Fibroblast of mammary gland (primary cell): Measurements from ENCODE around the gene KCTD16.

Experiments used
- DNase-seq: peaks from one replicate; pipeline ENCODE4 v3.0.0-alpha.2; 2010; ENCODE audit warnings: low read depth
- H3K4me3 ChIP-seq: 2 replicates; pipeline ENCODE4 v1.5.1; 2011; ENCODE audit warnings: low read depth, mild to moderate bottlenecking, low read length, moderate library complexity; ENCODE audit not compliant: control insufficient read depth
- CTCF ChIP-seq: conservative IDR thresholded peaks from 2 replicates; pipeline ENCODE4 v1.5.1; 2011; ENCODE audit warnings: low read depth, low read length, inconsistent platforms; ENCODE audit not compliant: control insufficient read depth, insufficient read depth

Gene KCTD16

GRCh38 chr5:144210655-144211054, 40.0 kb downstream of the KCTD16 start:
- H3K4me3 ChIP-seq = no peak overlapping the region
- no peak for DNase-seq
- no peak for TF ChIP-seq CTCF

- no peak for TF ChIP-seq CTCF
- no peak overlapping the region for H3K4me3 ChIP-seq
- no peak for DNase-seq
These were observed 49.2 kb downstream of the KCTD16 start for GRCh38 chr5:144219869-144220268.

GRCh38 chr5:144227363-144227999, 56.8 kb downstream of the KCTD16 start:
- DNase-seq = no peak
- no peak overlapping the region for H3K4me3 ChIP-seq
- TF ChIP-seq CTCF = no peak

GRCh38 chr5:144230806-144231205, 60.1 kb downstream of the KCTD16 start:
- no peak overlapping the region for H3K4me3 ChIP-seq
- no peak for DNase-seq
- TF ChIP-seq CTCF = no peak

GRCh38 chr5:144232285-144232684, 61.6 kb downstream of the KCTD16 start:
- H3K4me3 ChIP-seq = no peak overlapping the region
- TF ChIP-seq CTCF = no peak
- no peak for DNase-seq

GRCh38 chr5:144236499-144236898, 65.8 kb downstream of the KCTD16 start:
- TF ChIP-seq CTCF = no peak
- no peak for DNase-seq
- H3K4me3 ChIP-seq = no peak overlapping the region

GRCh38 chr5:144237851-144238250, 67.2 kb downstream of the KCTD16 start:
- DNase-seq = peak; percentile 10
- no peak for TF ChIP-seq CTCF

More at GRCh38 chr5:144237851-144238250, 67.2 kb downstream of the KCTD16 start:
- H3K4me3 ChIP-seq = no peak overlapping the region
